Loucy (cell line): ENCODE data around the gene DUSP9.
A peak's percentile ranks its signal among the peaks of the same experiment; 100 is the strongest.

Source experiments
- H2AFZ ChIP-seq: fragments of 200-600 bp; sonication (generic); 2 replicates; pipeline ENCODE4 v1.6.0; 2016; ENCODE audit warnings: antibody characterized with exemption, mild to moderate bottlenecking, low read length, moderate library complexity
- H3F3A ChIP-seq: fragments of 200-600 bp; 2 replicates; pipeline ENCODE4 v1.6.0; 2016; ENCODE audit warnings: antibody characterized with exemption, low read depth, mild to moderate bottlenecking
- H3K27me3 ChIP-seq: fragments of 200-600 bp; sonication (generic); 2 replicates; pipeline ENCODE4 v1.6.1; 2014; ENCODE audit warnings: low read length, mild to moderate bottlenecking; ENCODE audit not compliant: insufficient read depth, poor library complexity, severe bottlenecking
- H3K36me3 ChIP-seq: fragments of 200-600 bp; sonication (generic); 2 replicates; pipeline ENCODE4 v1.6.1; 2016; ENCODE audit warnings: low read length; ENCODE audit not compliant: insufficient read depth
- H3K4me1 ChIP-seq: fragments of 200-600 bp; sonication (generic); 2 replicates; pipeline ENCODE4 v1.5.1; 2014; ENCODE audit warnings: low read length, mild to moderate bottlenecking; ENCODE audit not compliant: insufficient read depth, poor library complexity, severe bottlenecking
- H3K4me2 ChIP-seq: fragments of 200-600 bp; sonication (generic); 2 replicates; pipeline ENCODE4 v1.6.0; 2014; ENCODE audit warnings: antibody characterized with exemption, low read length, low read depth, mild to moderate bottlenecking; ENCODE audit not compliant: poor library complexity, severe bottlenecking
- H3K4me3 ChIP-seq: fragments of 200-600 bp; sonication (generic); 2 replicates; pipeline ENCODE4 v1.5.1; 2014; ENCODE audit warnings: low read length, mild to moderate bottlenecking, mixed read lengths; ENCODE audit not compliant: poor library complexity, severe bottlenecking
- H3K79me2 ChIP-seq: fragments of 200-600 bp; sonication (generic); 2 replicates; pipeline ENCODE4 v1.6.1; 2014; ENCODE audit warnings: low read length; ENCODE audit not compliant: insufficient read depth
- H3K9ac ChIP-seq: fragments of 200-600 bp; sonication (generic); 2 replicates; pipeline ENCODE4 v1.6.0; 2014; ENCODE audit warnings: mild to moderate bottlenecking, low read depth, low read length, moderate library complexity; ENCODE audit not compliant: poor library complexity, severe bottlenecking
- H3K9me2 ChIP-seq: fragments of 200-600 bp; sonication (generic); replicated peaks from 2 replicates; pipeline ENCODE4 v1.6.1; 2016; ENCODE audit warnings: low read depth, low read length, mixed read lengths
- H3K9me3 ChIP-seq: fragments of 200-600 bp; sonication (generic); 2 replicates; pipeline ENCODE4 v1.6.1; 2014; ENCODE audit warnings: mild to moderate bottlenecking, antibody characterized with exemption, low read length, low read depth; ENCODE audit not compliant: insufficient read depth
- H4K20me1 ChIP-seq: fragments of 200-600 bp; sonication (generic); 2 replicates; pipeline ENCODE4 v1.6.0; 2014; ENCODE audit warnings: antibody characterized with exemption, low read length, mild to moderate bottlenecking; ENCODE audit not compliant: insufficient read depth, poor library complexity, severe bottlenecking
- CTCF ChIP-seq: fragments of 200-600 bp; sonication (generic); conservative IDR thresholded peaks from 2 replicates; pipeline ENCODE4 v1.5.1; 2014; ENCODE audit warnings: mild to moderate bottlenecking, antibody characterized with exemption, low read length
- EZH2phosphoT487 ChIP-seq: fragments of 200-600 bp; IDR thresholded peaks from 2 replicates; pipeline ENCODE4 v1.6.1; 2018; ENCODE audit warnings: antibody characterized with exemption, mild to moderate bottlenecking, moderate library complexity, borderline replicate concordance

The DUSP9 gene

GRCh38 chrX:153648358-153649177 is 1.6 kb downstream of the DUSP9 start:
- H2AFZ ChIP-seq = no peak overlapping the region
- H3K4me2 ChIP-seq = no peak overlapping the region
- H3K27me3 ChIP-seq = peaks cover 3% of the 10 kb centered on the region
- H3K9ac ChIP-seq = no peak overlapping the region
- no peaks in the 10 kb centered on the region for H4K20me1 ChIP-seq
- TF ChIP-seq EZH2phosphoT487 (no peak), CTCF (no peak)
- H3F3A ChIP-seq = no peaks in the 10 kb centered on the region
- H3K79me2 ChIP-seq = no peaks in the 10 kb centered on the region
- no peaks in the 10 kb centered on the region for H3K9me3 ChIP-seq
- H3K36me3 ChIP-seq = no peaks in the 10 kb centered on the region
- H3K4me1 ChIP-seq = no peaks in the 10 kb centered on the region
- H3K9me2 ChIP-seq = no peaks in the 10 kb centered on the region
- no peak overlapping the region for H3K4me3 ChIP-seq

GRCh38 chrX:153649178-153649914 is 2.3 kb downstream of the DUSP9 start:
- TF ChIP-seq EZH2phosphoT487 = no peak
- peak; percentile 52 for TF ChIP-seq CTCF
- no peak overlapping the region for H3K4me2 ChIP-seq
- no peaks in the 10 kb centered on the region for H4K20me1 ChIP-seq
- H3K9me3 ChIP-seq = no peaks in the 10 kb centered on the region
- H3K36me3 ChIP-seq = no peaks in the 10 kb centered on the region
- H3K79me2 ChIP-seq = no peaks in the 10 kb centered on the region
- H3K27me3 ChIP-seq = no peaks in the 10 kb centered on the region
- H3K4me1 ChIP-seq = no peaks in the 10 kb centered on the region
- H3K4me3 ChIP-seq = no peak overlapping the region
- H3K9ac ChIP-seq = no peak overlapping the region
- H3F3A ChIP-seq = no peaks in the 10 kb centered on the region
- H3K9me2 ChIP-seq = no peaks in the 10 kb centered on the region
- no peak overlapping the region for H2AFZ ChIP-seq

GRCh38 chrX:153649915-153650782 is 3.1 kb downstream of the DUSP9 start:
- Histone ChIP-seq H2AFZ (no peak overlapping the region), H3K27me3 (no peaks in the 10 kb centered on the region), H3K4me3 (no peak overlapping the region), H3K79me2 (no peaks in the 10 kb centered on the region), H3K9me3 (no peaks in the 10 kb centered on the region), H3K9ac (no peak overlapping the region), H3F3A (no peaks in the 10 kb centered on the region), H3K36me3 (no peaks in the 10 kb centered on the region), H4K20me1 (no peaks in the 10 kb centered on the region), H3K9me2 (no peaks in the 10 kb centered on the region), H3K4me1 (no peaks in the 10 kb centered on the region), H3K4me2 (no peak overlapping the region)
- TF ChIP-seq EZH2phosphoT487 = no peak
- TF ChIP-seq CTCF = no peak
